Measurements from ENCODE around the gene ANXA6. TPM values are rescaled to one million over a fixed set of nuclear protein-coding genes. Genes with fewer than 3 reads are reported as not detected.

The ANXA6 gene
- total and polyA plus RNA-seq, 8 donors: 37.0 to 70.8 (median 48.7) TPM

DNA sequence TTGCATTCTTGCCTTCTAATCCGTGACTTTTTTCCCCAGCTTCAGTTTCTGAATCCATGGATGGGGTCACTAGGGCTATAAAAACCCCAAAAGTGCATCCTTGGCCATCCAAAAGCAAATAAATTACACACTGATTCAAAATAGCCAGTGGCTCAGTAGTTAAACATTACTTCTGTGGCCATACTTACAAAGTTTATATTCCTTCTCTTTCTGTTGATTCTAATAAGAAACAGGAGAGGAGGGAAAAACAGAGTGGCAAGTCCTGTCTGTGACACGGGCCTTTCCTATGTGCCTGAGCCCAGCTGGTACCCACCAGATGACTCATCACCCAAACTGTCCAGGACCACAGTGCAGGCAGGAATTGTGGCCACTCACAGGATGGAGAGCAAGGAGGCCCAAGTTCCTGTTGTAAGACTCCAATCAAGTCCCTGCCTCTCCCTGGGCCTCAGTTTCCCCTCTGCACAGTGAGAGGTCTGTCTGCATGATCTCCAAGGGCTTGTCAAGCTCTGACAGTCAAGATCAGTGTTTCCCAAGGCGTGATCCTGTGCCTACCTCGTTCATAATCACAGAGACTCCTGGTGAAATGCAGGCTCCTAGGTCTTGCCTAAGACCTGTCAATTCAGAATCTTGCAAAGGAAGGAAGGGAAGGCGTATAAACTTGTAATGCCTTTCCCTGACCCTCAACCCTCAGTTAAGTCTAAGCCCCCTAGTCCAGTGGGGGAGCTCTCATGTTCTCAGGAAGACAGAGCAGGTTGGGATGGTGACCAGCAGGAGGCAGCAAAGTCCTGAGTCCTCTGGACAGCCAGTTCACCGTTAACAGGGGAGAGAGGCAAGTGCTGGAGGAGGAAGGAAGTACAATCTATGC lies 106.3 kb downstream of the ANXA6 start:
- peaks cover 0 to 43% (median 15%) of the 10 kb centered on the region in 3 donors for H3K36me3 ChIP-seq
- H3K27ac ChIP-seq: no peak overlapping the region
- FAIRE-seq: no peak
- TF ChIP-seq, protein P1, sequence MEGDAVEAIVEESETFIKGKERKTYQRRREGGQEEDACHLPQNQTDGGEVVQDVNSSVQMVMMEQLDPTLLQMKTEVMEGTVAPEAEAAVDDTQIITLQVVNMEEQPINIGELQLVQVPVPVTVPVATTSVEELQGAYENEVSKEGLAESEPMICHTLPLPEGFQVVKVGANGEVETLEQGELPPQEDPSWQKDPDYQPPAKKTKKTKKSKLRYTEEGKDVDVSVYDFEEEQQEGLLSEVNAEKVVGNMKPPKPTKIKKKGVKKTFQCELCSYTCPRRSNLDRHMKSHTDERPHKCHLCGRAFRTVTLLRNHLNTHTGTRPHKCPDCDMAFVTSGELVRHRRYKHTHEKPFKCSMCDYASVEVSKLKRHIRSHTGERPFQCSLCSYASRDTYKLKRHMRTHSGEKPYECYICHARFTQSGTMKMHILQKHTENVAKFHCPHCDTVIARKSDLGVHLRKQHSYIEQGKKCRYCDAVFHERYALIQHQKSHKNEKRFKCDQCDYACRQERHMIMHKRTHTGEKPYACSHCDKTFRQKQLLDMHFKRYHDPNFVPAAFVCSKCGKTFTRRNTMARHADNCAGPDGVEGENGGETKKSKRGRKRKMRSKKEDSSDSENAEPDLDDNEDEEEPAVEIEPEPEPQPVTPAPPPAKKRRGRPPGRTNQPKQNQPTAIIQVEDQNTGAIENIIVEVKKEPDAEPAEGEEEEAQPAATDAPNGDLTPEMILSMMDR (IDR thresholded peaks at IDR 0.05): peak; percentile 58 to 74 (median 64)
- no peak overlapping the region for H3K4me3 ChIP-seq
- no peaks in the 10 kb centered on the region for H3K27me3 ChIP-seq
- WGBS, 2 donors: 65 to 71% methylated on average over 6 of the region's 6 CpGs
- H3K9me3 ChIP-seq: no peaks in the 10 kb centered on the region
- DNase-seq: peak in 5 of 6 donors; percentile 63 to 85 (median 78)
- intact Hi-C loops (cut with DNase I): loop anchor here in 1 of 3 donors (5.0 kb wide), 1 partner anchor 66 kb away; no protein-coding TSS in a partner anchor
- H3K4me1 ChIP-seq: peaks cover 0 to 4% (median 0%) of the 10 kb centered on the region in 3 donors
- ATAC-seq: peak; percentile 72 to 93 (median 88)

Other genes with a start within 250 kb of the ANXA6 start
- 100 to 1,000 TPM in 1 of 6 donors, 10 to 100 TPM in 5; 26.3 to 131 (median 46.5) TPM for gene GPX3, start 137.2 kb downstream of the ANXA6 start, total RNA-seq
- 100 to 1,000 TPM; 271 to 298 TPM for gene GPX3, start 137.2 kb downstream of the ANXA6 start, polyA plus RNA-seq
- gene TNIP1, start 76.7 kb downstream of the ANXA6 start, total RNA-seq: 100 to 1,000 TPM in 1 of 6 donors, 10 to 100 TPM in 5; 66.3 to 118 (median 71.0) TPM
- gene TNIP1, start 76.7 kb downstream of the ANXA6 start, polyA plus RNA-seq: 10 to 100 TPM; 36.4 to 54.7 TPM
- 10 to 100 TPM; 18.1 to 23.1 (median 20.4) TPM for gene CCDC69, start 66.3 kb upstream of the ANXA6 start, total RNA-seq
- gene CCDC69, start 66.3 kb upstream of the ANXA6 start, polyA plus RNA-seq: 10 to 100 TPM in 1 of 2 donors, 1 to 10 TPM in 1; 8.1 to 29.4 TPM
- gene GM2A, start 95.4 kb upstream of the ANXA6 start, total RNA-seq: 10 to 100 TPM in 4 of 6 donors, 1 to 10 TPM in 2; 7.8 to 25.0 (median 13.1) TPM
- gene GM2A, start 95.4 kb upstream of the ANXA6 start, polyA plus RNA-seq: 1 to 10 TPM; 6.4 to 7.9 TPM
- gene SLC36A3, start 146.0 kb upstream of the ANXA6 start, total RNA-seq: not detected
- gene SLC36A3, start 146.0 kb upstream of the ANXA6 start, polyA plus RNA-seq: not detected
- not detected for gene SLC36A2, start 189.8 kb upstream of the ANXA6 start, total RNA-seq
- not detected for gene SLC36A2, start 189.8 kb upstream of the ANXA6 start, polyA plus RNA-seq

All from pancreas (tissue), 10 donors.